HG03097 (cell line): ENCODE data around the gene JMY.

ENCODE experiments used
- ATAC-seq: cut with Tn5 transposase; IDR thresholded peaks from one replicate; pipeline ENCODE4 v1.9.1; 2021; ENCODE audit not compliant: unreplicated experiment, low FRiP score

The JMY gene

DNA sequence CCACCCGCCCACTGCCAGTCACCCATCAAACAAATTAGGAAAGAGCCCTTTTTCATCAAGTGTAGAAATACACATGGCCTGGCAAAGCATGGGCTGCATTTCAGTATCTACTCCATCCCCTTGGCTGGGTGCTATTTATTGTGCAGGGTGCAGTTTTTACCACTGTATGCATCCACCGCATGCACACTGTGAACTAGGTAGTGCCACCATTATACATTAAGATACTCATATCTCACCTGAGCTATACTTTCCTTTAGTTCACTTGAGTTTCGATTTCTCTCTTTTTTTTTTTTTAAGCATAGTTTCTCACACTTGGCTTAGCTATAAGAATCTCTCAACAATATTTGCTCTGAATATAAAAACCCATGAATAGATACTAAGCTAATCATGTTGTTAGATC lies 49.4 kb downstream of the JMY start:
- no peak for ATAC-seq

DNA sequence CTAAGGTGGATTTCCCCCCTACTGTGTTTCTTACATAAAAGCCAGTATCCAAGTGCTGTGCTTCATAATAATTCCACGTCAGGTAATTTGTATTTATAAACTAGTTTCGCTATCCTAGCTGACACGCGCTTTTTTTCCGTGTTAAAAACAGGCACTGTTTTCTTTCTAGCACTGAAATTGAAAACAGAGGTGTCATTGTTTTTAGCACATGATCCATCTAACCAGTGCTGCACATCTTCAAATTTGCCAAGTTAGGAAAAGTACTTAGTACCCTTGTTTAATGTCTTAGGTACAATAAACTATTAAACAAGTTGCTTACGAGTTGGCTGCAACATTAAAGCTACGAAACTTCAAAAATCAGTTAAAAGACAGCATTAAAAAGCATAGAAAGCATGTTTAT lies 49.9 kb downstream of the JMY start:
- no peak for ATAC-seq

DNA sequence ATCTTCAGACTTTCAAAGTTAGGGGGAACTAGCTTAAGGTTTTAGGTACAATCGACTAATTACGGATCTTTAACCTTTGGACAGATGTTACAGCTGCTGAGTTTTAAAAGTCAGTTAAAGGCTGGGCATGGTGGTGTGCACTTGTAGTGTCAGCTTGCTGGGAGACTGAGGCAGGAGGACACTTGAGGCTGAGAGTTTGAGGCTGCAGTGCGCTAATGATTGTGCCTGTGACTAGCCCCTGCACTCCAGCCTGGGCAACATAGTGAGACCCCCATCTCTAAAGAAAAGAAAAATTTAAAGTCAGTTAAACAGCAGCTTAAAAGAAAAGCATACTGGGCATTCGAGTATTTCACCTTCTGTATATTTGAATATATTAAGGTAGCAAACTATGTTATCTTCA lies 51.4 kb downstream of the JMY start:
- ATAC-seq, result no peak

DNA sequence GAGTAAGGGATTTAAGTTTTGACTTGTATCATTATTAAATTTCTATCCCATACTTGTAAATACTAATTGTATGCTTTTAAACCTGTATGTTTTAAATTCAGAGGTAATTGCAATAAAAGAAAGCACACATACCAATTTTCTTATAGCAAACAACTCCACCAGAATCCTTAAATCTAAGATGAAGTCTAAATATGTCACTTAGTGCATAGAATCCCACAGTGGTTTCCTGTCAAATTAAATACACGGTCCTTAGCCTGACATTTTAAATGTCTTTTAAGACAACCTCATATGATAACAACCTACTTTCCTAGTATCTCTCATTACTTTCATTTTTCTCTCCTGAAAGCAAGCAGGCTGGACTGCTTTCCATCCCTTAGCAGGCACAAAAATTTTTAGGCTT lies 52.0 kb downstream of the JMY start:
- ATAC-seq, result no peak

DNA sequence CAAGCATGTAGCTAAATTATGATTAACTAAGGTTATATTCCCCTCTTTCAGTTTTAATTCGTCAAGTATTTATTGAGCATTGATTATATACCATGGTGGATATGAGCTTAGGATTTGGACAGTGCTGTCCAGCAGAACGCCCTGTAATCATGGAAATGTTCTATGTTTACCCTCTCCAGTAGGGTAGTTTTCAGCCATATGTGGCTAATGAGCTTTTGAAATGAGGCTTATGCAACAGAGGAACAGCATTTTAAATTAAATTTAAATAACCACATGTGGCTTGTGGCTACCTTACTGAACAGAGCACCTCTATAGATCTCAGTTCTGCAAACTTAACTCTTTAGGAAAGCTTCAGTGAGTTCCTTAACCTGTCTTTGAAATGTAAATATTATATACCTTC lies 59.1 kb downstream of the JMY start:
- no peak for ATAC-seq

DNA sequence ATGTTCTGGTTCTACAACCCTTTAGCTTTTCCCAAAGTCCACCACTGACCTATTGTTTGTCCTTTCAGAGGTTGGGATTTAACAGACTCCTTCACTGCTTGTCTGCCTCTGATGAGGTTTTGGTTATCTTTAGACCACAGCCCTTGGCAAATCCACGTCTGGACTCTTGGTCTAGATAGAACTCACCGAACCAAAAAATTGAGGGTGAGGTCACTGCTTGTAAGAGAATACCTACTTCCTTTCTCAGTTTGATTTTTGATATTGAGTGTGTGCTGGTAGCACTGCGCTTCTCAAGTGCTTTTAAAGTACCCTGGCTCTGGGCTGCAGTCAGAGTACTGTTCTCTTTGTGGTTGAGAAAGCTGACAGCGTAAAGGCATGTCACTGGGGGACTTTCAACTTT lies 61.7 kb downstream of the JMY start:
- ATAC-seq, result no peak

DNA sequence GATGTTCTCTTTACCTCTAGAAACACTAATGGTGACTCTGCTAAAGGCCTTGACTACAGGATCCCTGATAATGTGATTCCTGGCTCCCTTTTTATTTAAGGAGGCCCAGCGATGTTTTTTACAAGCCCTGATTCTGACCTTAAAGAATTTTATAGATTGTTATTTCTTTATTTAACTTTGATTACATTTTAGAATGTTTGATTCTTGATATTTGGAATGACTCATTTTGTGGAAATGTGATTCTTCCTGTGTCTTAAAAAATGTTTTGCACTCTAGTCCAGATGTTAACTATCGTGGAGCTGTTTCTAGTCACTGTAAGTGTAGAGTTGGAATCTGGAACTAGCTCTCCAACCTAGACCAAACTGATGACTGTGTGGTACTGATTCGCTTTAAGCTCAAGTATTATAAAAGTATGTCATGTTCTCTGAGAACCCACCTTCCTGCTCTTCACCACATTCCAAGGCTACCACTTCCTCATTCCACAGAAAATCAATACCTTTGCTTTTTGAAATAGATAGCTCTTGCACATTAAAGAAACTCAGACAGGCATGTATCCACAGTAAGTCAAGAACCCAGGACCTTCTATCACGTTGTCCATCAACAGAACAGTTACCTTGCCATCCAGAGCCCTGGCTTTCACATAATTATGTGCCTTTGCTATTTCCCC lies 65.2 kb downstream of the JMY start:
- no peak for ATAC-seq

DNA sequence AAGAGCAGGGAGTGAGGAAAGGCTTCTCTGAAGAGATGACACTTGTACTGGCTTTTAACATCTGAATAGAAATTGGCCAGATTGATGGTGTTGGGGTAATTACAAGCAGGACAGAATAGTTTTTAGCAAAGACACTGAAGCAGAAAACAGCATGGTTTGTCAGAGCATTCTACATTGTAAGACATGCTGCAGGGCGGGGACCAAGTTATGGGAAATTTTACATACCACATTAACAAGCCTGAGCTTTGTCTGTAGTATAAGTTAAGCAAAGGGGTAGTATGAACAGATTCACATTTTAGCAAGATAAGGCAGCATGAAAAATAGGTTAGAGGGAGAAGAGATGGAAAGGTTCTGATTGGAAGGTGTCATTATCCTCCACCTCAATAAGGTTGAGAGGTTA lies 66.5 kb downstream of the JMY start:
- ATAC-seq, result no peak

DNA sequence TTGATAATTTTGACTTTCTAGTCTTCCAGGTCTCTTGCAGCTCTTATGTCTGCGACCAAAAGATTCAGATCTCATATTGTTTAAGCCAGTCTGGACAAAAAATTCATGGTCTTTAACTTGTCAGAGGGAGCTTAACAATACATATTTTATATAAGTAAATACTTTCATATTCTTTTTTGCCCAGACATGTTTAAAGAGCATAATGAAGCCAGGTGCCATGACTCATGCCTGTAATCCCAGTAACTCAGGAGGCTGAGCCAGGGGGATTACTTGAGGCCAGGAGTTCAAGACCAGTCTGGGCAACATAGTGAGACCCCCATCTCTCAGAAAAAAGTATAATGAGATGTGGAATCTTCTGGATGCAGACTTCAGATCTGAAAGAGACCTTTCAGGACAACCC lies 69.8 kb downstream of the JMY start:
- ATAC-seq, result no peak

DNA sequence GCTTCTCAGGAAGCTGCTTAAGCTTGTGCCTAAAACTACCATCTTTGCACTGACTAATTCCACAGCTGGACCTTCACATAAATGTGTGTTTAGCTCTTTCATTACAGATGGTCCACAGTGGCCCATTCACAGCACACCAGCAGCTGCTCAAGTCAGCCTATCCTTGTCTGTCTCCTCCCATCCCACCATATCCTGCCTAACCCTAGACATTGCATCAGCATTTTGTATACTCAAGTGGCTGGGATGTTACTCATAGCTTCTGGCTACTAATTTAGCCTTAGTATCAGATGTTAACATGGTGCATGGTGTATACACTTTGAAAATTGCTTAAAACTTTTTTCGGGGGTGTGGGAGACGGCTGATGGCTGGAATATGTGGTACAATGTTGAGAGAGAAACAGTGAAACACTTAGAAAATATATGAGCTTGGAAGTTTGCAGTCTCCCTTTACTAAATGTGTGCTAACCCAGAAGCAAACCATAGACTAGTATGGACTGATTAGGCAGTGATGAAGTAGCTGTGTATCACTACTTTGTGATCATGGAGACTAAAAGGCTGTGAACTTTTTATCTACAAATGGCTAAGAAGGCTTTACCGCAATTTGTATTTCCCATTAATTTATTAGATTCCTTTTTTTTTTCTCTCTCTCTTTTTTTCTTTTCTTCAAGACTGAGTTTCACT lies 83.1 kb downstream of the JMY start:
- no peak for ATAC-seq

DNA sequence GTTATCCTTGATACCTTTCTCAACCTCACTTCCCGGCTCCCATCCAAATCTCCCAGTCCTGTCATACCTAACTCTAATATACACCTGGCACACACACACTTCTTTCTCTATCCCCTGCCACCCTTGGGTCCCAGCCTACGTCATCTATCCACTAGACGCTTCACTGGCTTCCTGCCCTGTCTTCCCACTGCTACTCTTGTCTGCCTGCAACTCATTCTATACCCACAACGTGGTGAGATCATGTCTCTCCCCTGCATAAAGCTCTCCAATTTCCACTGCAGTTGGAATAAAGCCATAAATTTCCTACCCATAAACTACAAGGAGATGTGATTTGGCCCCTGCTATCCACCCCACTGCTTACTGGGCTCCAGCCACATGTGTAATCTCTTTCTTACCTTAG lies 93.5 kb downstream of the JMY start:
- no peak for ATAC-seq

DNA sequence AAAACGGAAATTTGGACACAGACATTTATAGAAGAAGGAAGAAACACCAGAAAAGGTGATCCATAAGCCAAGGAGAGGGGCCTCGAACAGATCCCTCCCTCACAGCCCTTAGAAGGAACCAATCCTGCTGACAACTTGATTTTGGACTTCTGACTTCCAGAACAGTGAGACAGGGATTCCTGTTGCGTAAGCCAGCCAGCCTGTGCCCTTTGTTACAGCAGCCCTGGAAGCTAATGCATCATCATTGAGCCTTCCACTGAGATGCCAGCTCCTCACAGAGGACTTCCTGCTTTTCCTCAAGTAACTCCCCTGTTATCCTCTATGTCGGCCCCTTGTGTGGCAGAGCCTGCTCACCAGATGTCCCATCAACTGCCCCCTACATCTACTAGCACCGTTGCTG lies 94.1 kb downstream of the JMY start:
- no peak for ATAC-seq

DNA sequence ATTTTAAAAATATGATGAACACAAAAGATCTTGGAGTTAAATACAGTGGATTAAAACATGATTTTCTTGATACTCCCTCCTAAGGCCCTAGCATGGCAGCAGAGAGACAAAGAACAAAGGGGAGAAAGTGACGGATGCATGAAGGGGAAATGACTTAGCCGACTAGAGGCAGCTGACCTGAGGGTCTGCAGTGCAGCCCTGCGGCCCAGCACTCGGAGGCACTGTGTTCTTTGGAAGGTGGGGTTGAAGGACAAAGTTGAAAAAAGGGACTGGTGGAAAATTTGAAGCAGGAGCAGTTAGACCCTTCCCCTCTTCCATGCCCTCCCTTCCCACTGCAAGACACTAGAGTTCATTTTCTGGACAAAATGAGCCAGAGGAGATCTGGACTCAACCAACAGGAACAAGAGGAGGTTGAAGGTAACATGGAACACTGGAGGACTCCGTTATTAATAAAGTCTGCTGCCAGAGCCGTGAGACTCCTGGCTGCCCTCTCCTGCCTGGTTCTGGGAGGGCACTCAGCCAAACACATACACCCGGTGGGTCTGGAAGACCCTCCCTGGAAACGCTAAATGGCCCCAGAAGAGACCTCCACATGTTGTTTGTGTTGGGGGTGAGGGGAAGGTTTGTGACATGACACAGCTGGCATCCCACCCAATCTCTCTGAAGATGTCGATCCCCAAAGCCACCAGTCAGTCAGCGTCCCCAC lies 98.1 kb downstream of the JMY start:
- no peak for ATAC-seq

DNA sequence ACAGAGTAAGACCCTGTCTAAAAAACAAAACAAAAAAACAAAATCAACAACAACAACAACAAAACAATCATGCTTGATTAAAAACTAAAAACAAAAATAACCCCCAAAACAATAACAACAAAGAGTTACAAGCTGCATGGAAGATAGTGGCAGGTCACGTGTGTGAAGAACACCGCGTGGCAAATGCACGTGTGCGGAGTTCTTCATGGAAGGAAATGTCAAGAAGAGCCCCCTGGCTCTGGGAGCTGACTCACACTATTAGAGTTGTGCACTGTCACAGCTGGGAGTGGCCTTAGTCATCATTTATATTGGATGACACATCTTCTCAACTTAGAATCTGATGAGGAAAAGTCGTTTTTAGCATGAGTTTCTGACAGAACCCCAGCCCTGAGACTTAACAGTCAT lies 110.5 kb downstream of the JMY start:
- no peak for ATAC-seq

DNA sequence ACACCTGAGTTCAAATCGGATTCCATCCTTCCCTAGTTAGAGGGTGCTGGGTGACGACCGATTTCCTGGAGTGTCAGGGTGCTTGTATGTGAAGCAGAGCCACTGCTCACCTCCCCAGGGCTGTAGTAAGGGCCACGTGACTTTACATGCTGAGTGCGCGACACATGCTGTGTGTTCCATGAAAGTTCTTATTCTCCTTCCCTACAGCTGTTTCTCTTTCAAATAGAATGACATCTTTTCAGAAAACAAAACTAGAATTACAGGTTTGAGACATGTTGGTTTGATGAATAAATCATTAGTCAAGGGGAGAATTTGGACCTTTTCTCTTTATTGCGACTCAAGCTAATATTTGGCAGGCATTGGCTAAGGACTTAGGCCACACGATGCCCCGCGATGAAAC lies 113.1 kb downstream of the JMY start:
- ATAC-seq, result no peak

DNA sequence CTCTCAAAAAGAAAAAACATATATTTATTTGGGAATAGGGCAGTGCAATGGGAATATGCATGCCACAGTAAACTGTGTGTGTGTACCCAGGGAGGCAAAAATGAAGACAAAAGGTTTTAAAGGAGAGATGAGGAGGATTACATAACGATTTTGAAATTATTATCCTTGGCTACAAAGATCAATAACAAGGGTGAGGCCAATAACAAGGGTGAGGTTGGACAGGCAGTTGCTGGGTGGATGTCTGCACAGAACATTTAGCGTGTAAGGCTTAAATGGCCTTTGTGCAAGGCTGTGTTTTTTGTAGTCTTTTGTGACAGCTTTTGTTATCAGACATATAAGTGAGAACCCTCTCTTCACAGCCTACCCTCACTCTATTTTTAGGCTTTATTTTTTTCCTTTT lies 114.0 kb downstream of the JMY start:
- ATAC-seq, result no peak

DNA sequence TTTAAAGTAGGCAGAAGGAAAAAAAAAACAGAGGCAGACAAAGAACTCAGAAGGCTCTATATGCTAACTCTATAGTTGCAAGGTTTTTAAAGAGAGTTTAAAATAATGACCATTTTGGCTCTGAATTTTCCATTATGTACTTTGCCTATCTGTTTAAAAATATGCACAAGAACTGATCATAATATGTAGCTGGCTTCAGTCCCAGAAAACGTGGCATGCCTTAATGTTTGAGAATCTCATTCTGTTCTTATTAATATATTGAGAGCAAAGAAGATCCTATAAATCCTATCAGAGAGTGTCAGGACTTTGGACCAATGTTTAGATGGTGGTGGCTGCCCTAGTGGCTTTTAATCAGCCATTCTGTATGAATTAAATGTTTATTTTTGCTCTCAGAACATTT lies 121.5 kb downstream of the JMY start:
- ATAC-seq, result no peak
